GM18520 (cell line): ENCODE data around the gene TEDC1.
"Not testable (repeated sequence)": the region's sequence is repeated elsewhere in the genome, so short reads cannot be mapped to it uniquely, and the experiment has no call there.

Source experiments
- ATAC-seq: cut with Tn5 transposase; IDR thresholded peaks from one replicate; pipeline ENCODE4 v1.9.1; 2021; ENCODE audit not compliant: unreplicated experiment

Gene TEDC1

GRCh38 chr14:105536691-105537579, 45.9 kb downstream of the TEDC1 start:
- no peak for ATAC-seq

DNA sequence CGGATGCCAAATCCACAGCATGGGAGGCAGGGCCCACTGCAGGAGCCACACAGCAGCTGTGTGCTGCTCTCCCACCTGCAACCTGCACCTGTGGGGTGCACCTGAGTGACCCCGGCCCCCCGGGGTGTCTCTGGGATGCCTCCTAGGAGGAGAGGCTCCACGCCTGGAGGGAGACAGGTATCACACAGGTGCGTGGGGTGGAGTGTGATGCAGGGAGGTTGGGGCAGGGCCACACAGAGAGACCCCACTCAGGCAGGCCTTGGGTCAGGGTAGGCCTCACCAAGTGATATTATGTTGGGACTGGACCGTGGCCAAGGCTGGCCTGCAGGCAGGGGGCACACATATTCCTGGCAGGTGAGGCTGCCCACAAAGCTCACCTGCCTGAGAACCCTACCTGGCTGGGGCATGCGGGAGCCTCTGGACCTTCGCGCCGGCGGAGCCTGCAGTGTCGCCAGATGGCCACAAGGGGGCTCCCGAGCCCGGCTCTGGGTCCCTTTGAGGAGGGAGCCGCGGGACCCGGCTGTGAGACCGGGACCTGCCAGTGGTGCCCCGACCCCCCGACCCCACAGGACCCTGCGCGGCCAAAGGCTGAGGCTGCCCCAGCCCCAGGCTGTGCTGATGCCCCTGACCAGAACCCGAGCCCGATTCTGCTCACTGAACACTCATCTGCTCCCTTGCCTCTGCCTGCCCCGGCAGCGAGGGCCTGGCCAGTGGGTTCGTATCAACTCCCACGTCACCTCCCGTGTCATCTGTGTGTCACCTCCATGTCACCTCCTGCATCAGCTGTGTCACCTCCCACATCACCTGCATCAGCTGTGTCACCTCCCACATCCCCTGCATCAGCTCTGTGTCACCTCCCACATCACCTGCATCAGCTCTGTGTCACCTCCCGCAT, 46.8 kb downstream of the TEDC1 start:
- no peak for ATAC-seq

DNA sequence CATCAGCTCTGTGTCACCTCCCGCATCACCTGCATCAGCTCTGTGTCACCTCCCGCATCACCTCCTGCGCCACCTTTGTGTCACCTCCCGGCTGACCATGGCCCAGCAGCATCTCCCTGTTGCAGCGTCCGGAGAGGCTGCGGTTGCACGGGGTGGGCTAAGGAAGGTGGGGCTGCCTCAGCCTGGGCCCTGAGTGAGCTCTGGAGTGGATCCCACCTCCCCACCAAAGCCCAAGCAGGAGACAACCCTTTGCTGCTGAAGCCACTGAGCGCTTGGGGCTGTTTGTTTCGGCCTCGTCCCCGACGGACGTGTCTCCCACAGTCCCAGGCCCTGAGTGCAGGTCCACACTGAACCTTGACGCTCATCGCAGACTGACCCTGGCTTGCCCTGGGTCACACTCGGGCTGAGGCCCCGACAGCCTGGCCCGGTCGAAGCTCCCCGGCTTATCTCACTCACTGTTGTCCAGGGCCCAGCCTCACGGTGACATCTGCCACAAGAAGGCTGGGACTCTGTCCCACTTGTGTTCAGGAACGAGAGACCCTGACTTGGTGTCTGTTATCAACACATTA, 47.5 kb downstream of the TEDC1 start:
- ATAC-seq: no peak

DNA sequence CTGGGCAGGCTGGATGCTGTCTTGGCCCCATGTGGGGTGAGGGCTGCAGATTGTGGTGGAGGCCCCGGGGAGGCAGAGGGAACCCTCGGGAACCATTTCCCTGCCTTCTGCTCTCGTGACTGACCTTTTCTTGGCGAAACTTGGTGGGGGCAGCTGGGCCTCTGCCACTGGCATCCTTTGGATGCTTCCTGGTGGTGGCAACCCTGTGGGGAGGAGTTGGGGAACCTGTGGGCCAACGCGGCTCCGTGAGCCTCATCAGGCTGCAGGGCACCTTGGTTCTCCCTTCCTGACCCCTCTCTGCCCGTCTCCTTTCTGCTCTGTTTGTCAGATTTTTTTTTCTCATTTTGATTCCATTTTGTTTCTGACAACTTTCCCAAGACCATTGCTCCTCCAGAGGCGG, 49.8 kb downstream of the TEDC1 start:
- ATAC-seq: no peak

- no peak for ATAC-seq
Measured at GRCh38 chr14:105541218-105541875, 50.3 kb downstream of the TEDC1 start.

DNA sequence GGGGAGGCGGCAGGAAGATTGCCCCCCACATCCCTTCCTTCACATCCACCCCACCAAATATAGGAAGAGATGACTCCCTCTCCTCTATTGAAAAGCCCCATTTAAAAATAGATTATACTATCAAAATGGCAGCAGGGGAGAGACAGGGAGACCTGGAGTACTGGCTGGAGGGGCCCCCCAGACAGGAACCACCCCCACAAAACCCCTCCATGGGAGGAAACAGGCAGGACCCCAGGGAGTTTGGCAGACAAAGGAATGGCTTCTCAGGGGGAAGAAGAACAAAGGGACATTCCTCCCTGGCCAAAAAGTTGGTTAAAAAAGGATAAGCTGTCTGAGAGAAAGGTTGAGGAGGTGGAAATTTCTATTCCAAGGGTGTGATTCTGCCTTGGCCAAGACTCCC, 54.6 kb downstream of the TEDC1 start:
- not testable (repeated sequence) for ATAC-seq

DNA sequence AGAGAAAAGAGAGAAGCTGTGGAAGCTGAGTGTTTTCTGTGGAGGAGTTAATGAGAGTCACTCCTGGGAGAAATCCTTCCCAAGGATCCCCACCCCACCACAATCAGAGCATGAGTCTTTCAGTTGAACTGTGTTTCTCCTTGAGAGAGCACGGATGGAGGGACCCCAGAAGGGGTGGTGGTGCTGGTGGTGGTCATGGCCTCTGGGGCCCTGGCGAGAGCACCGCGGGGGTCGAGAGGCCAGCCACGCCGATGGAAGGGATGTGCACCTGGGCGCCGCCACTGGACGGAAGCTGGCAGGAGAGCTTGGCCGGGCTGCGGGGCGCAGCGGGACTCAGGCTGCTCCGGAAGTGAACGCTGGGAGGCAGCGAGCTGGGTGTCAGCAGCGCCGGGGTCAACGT, 55.4 kb downstream of the TEDC1 start:
- not testable (repeated sequence) for ATAC-seq

DNA sequence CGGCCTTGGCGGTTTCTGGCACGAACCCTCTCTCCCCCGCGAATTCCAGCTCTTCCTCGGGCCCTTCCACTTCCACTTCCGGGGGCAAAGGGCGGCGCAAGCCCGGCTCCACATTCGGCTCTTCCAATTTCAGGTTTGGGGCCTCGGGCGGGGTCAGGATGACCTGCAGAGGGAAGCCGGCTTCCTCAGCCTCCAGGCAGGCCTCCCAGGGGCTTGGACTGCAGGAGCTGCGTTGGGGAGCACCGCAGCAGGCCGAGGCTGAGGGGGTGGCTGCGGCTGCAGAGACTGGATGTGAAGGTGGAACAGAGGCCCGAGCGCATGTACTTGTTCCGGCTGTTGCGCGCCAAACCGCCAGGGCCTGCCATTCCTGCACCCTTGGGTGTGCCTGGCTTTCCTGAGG, 56.0 kb downstream of the TEDC1 start:
- not testable (repeated sequence) for ATAC-seq

DNA sequence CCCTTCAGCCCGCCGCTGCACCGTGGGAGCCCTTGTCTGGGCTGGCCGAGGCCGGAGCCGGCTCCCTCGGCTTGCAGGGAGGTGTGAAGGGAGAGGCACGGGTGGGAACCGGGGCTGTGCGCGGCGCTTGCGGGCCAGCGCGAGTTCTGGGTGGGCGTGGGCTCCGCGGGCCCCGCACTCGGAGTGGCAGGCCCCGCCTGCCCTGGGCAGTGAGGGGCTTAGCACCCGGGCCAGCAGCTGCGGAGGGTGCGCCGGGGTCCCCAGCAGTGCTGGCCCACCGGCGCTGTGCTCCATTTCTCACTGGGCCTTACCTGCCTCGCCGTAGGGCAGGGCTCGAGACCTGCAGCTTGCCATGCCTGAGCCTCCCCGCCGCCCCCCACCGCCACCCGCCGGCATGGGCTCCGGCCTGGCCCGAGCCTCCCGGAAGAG, 56.7 kb downstream of the TEDC1 start:
- no peak for ATAC-seq
